Neuron (in vitro differentiated cells): ENCODE results near the gene GNPTG.
"Not testable (repeated sequence)": the region's sequence is repeated elsewhere in the genome, so short reads cannot be mapped to it uniquely, and the experiment has no call there.

ENCODE experiments used
- H2AFZ ChIP-seq: one replicate; pipeline ENCODE4 v1.6.1; 2013; ENCODE audit warnings: low read depth, mild to moderate bottlenecking, inconsistent platforms, low read length, moderate library complexity
- H3K27me3 ChIP-seq: one replicate; pipeline ENCODE4 v1.6.1; 2013; ENCODE audit warnings: low read length; ENCODE audit not compliant: insufficient read depth
- H3K36me3 ChIP-seq: one replicate; pipeline ENCODE4 v1.6.1; 2013; ENCODE audit warnings: low read length; ENCODE audit not compliant: insufficient read depth
- H3K4me1 ChIP-seq: one replicate; pipeline ENCODE4 v1.6.1; 2013; ENCODE audit warnings: low read length; ENCODE audit not compliant: insufficient read depth
- H3K4me3 ChIP-seq: 2 replicates; pipeline ENCODE4 v1.5.1; 2013; ENCODE audit warnings: mild to moderate bottlenecking, low read length, moderate library complexity
- H3K9me3 ChIP-seq: one replicate; pipeline ENCODE4 v1.6.1; 2013; ENCODE audit warnings: low read length

The GNPTG gene

DNA sequence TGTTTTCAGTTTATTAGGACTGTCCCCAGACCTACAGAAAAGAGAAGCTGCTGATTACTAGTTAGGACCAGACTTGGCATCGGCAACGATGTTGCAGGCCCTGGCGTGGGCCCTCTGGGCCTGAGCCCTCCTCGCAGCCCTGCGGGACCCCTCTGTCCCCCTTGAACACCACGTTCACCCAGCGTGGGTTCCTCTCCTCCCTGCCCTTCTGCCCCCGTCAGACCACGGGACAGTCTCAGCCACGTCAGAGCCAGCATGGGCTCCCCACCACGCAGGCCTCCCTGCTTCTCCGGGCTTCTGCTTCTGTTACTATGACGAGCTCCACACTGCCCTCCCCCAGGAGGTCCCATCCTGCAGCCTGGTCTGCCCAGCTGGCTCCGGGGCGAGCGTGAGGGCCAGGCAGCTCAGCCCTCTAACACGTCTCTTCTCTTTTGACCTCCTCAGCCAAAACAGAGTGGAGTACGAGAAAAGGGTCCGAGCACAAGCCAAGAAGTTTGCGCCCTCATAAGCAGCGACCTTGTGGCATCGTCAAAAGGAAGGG, 27.4 kb upstream of the GNPTG start:
- Histone ChIP-seq H3K9me3 (no peaks in the 10 kb centered on the region), H2AFZ (no peak overlapping the region), H3K27me3 (no peaks in the 10 kb centered on the region), H3K36me3 (peaks cover 50% of the 10 kb centered on the region), H3K4me1 (no peaks in the 10 kb centered on the region), H3K4me3 (no peak overlapping the region)

DNA sequence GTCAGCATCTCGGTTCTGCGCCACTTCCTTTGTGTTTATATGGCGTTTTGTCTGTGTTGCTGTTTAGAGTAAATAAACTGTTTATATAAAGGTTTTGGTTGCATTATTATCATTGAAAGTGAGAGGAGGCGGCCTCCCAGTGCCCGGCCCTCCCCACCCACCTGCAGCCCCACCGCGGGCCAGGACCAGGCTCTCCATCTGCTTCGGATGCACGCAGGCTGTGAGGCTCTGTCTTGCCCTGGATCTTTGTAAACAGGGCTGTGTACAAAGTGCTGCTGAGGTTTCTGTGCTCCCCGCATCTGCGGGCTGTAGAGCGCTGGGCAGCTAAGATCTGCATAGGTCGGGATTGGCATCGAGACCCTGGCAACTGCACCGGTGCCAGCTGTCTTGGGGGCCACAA, 26.5 kb upstream of the GNPTG start:
- no peaks in the 10 kb centered on the region for H3K4me1 ChIP-seq
- no peaks in the 10 kb centered on the region for H3K9me3 ChIP-seq
- H3K36me3 ChIP-seq, result peaks cover 40% of the 10 kb centered on the region
- H3K27me3 ChIP-seq, result no peaks in the 10 kb centered on the region
- no peak overlapping the region for H2AFZ ChIP-seq
- H3K4me3 ChIP-seq, result no peak overlapping the region

DNA sequence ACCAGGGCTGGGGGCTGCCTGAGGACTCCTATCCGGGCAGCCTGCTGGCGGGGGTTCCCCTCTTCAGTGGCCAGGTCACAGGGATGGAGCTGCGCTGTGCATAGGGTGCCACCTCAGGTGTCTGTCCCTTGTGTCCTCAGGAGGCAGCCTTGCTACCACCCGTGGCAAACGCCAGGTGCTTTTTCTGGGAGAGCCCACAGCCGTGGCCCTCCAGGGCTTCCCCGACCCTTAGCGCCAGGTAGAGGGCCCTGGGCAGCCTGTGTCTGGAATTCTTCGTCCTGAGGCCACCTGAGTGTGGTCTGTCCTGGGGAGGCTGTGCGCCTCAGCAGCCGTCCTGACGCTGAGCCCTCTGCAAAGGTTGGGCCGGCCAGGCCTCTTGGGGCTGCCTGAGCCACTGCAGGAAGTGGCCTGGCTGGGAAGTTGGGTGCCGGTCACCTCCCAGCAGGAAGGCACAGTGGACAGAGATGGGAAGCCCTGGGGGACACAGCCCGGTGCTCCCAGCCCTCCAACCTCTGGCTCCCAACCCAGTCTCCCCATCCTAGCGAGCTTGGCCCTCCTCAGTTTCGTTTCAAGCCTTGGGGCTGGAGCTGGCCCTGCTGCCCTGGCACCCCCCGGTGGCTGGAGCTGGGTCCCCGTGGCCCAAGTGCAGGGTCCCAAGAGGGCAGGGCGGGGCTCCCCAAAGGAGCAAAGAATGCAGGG, 25.9 kb upstream of the GNPTG start:
- no peak overlapping the region for H2AFZ ChIP-seq
- H3K36me3 ChIP-seq, result peaks cover 35% of the 10 kb centered on the region
- no peaks in the 10 kb centered on the region for H3K9me3 ChIP-seq
- H3K4me3 ChIP-seq, result no peak overlapping the region
- H3K27me3 ChIP-seq, result no peaks in the 10 kb centered on the region
- no peaks in the 10 kb centered on the region for H3K4me1 ChIP-seq

DNA sequence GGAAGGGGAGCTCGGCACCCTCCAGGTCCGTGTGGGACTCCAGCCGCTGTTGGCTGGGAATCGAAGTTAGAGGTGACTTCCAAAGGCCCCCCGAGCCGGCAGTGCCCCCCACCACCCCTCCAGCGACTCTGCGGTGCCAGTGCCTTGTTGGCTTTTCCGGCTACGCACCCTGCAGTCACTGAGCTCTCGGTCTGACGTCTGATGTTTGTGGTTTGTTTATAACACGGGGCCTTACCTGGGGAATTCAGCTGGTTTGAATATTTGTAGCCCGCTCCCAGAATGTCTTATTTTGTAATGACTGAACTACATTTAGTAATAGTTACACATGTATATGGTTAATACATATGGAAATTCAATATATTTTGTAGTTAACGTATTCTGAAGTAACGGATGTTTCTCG, 25.3 kb upstream of the GNPTG start:
- peaks cover 2% of the 10 kb centered on the region for H3K4me1 ChIP-seq
- H2AFZ ChIP-seq, result no peak overlapping the region
- H3K4me3 ChIP-seq, result no peak overlapping the region
- no peaks in the 10 kb centered on the region for H3K9me3 ChIP-seq
- peaks cover 3% of the 10 kb centered on the region for H3K27me3 ChIP-seq
- peaks cover 29% of the 10 kb centered on the region for H3K36me3 ChIP-seq

DNA sequence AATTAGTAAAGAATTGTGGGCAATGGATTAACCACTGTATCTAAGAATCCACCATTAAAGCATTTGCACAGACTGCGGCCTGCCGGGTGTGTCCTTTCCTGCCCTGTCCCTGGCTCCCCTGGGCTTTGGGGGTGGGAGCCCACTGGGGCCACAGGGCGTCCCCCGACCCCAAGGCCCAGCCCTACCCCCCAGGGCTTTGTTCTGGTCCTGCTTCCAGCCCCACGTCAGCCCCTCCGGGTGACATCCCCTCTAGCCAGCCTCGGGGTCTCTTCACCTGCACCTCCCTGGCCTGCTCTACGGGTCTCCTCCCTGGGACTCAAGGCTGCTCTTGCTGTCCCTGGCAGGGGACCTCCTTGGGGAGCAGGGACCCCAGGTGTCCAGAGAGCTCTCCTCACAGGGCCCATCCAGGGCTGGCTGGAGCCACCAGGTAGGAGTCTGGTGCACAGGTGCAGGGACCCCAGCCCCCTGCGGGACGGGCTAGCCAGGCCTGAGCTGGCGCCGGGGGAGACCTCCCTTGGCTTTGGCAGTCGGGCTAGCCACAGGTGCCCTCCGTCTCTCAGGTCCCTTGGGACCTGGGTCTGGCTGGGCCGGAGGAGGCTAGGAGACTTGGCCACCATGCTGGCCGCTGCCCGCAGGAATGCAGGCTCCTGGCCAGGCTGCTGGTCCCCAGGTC, 24.6 kb upstream of the GNPTG start:
- no peak overlapping the region for H3K4me3 ChIP-seq
- H3K9me3 ChIP-seq, result no peaks in the 10 kb centered on the region
- peaks cover 10% of the 10 kb centered on the region for H3K27me3 ChIP-seq
- H3K36me3 ChIP-seq, result peaks cover 24% of the 10 kb centered on the region
- H3K4me1 ChIP-seq, result peaks cover 9% of the 10 kb centered on the region
- no peak overlapping the region for H2AFZ ChIP-seq

DNA sequence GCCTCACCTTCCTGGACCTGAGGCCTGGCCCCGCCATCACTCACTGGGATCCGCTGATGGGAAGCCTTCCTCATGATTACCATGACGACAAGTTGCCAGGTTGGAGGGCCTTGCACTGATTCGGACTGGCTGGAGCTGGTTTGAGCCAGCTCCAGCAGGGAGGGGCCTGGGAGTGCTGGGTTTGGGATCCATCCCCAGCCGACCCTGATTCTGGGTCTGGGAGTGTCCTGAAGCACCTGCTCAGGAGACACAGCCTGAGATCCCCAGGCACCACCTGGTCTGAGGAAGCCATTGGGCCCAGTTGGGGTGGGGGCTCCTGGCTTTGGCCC, 24.1 kb upstream of the GNPTG start:
- Histone ChIP-seq H3K4me3 (no peak overlapping the region), H3K27me3 (peaks cover 15% of the 10 kb centered on the region), H3K9me3 (no peaks in the 10 kb centered on the region), H3K36me3 (peaks cover 24% of the 10 kb centered on the region), H2AFZ (no peak overlapping the region), H3K4me1 (peaks cover 13% of the 10 kb centered on the region)

DNA sequence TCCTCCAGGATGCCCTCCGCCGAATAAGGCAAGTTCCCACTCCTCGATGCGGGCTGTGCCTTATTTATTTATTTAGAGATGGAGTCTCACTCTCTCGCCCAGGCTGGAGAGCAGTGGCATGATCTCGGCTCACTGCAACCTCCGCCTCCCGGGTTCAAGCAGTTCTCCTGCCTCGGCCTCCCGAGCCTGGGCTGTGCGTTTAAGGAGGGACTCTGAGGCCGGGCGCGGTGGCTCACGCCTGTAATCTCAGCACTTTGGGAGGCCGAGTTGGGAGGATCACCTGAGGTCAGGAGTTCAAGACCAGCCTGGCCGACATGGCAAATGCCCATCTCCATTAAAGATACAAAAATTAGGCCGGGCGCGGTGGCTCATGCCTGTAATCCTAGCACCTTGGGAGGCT, 23.6 kb upstream of the GNPTG start:
- peaks cover 13% of the 10 kb centered on the region for H3K4me1 ChIP-seq
- peaks cover 23% of the 10 kb centered on the region for H3K36me3 ChIP-seq
- H3K9me3 ChIP-seq, H2AFZ ChIP-seq, H3K4me3 ChIP-seq: not testable (repeated sequence)
- H3K27me3 ChIP-seq, result peaks cover 20% of the 10 kb centered on the region

DNA sequence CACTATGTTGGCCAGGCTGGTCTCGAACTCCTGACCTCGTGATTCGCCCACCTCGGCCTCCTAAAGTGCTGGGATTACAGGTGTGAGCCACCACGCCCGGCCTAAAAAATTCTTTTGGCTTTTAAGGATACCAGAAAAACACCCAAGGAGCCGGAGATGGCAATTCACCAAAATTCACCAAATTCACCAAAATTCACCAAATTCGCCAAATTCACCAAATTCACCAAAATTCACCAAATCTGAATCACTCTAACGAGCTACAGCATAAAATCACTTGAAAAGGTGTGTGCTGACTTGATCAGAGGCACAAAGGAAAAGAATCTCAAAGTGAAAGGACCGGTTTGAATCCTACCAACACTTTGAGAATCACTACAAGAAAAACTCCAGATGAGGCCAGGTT, 22.8 kb upstream of the GNPTG start:
- not testable (repeated sequence) for H3K4me3 ChIP-seq, H3K9me3 ChIP-seq, H2AFZ ChIP-seq
- Histone ChIP-seq H3K27me3 (peaks cover 22% of the 10 kb centered on the region), H3K36me3 (peaks cover 15% of the 10 kb centered on the region), H3K4me1 (peaks cover 15% of the 10 kb centered on the region)

DNA sequence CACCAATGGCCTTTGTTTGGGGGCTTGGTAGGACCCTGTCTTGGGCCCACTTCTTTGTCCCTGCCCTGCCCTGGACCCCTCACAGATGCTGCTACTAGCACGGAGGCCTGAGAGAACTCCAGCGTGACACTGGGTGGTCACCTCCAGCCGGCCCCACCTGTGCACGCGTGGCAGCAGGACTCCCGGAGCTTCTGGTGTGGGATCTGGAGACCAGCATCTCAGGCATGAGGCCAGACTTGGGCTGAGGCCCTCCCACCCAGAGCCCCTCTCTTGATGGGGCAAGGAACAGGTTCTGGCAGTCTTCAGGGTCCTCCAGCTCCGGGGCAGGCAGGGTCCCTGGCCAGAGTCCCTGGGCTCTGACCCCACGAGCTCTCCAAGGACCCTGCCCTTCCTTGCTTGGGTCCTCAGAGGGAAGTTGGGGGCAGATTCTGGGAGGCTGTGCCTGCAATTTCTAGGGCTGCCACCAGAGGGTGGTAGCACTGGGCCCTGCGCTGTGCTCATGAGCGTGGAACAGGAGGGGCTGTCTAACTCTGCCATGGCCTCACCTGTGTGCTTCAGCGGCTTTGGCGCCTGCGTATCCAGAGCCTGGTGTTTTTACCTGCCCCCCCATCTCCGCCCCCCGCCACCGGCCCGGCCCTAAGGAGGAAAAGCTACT, 21.3 kb upstream of the GNPTG start:
- Histone ChIP-seq H3K4me3 (no peak overlapping the region), H3K9me3 (no peaks in the 10 kb centered on the region), H3K27me3 (peaks cover 22% of the 10 kb centered on the region), H3K36me3 (peaks cover 5% of the 10 kb centered on the region), H2AFZ (no peak overlapping the region), H3K4me1 (peaks cover 28% of the 10 kb centered on the region)

DNA sequence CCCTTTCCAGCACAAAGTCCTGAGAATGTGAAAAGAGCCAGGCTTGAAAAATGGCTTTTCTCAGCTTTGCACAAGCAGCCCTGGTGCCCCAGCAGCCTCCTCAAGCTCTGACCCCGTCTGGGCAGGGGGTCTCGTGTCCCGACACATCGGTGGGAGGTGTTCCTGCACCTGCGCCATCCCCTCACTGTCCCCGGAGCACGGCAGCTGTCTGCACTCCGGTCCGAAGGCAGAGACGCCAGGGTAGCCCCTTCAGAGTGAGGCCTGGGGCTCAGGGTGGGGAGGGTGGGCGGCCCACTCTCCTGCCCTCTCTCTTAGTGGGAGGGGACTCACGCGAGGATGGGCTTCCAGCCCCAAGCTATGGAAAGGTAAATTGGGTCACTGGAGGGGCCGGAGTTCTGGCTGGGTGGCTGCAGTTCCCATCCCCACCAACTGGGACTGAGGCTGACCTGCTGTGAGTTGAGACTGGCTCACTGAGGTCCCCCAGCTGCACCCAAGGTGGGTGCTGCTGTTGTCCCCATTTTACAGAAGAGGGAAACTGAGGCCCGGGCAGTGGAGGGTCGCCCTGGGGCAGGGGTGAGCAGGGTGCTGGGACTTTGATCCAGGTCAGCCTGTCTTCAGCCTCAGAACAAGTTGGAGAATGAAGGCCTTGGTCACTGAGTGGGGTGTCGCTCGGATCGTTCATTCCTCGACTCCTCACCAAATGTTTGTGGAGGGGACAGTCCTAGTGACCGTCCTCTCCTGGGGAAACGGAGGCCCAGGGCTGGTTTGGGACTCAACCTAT, 20.6 kb upstream of the GNPTG start:
- H3K36me3 ChIP-seq, result no peaks in the 10 kb centered on the region
- H3K4me3 ChIP-seq, result no peak overlapping the region
- no peak overlapping the region for H2AFZ ChIP-seq
- H3K9me3 ChIP-seq, result no peaks in the 10 kb centered on the region
- peaks cover 35% of the 10 kb centered on the region for H3K4me1 ChIP-seq
- H3K27me3 ChIP-seq, result peaks cover 22% of the 10 kb centered on the region

DNA sequence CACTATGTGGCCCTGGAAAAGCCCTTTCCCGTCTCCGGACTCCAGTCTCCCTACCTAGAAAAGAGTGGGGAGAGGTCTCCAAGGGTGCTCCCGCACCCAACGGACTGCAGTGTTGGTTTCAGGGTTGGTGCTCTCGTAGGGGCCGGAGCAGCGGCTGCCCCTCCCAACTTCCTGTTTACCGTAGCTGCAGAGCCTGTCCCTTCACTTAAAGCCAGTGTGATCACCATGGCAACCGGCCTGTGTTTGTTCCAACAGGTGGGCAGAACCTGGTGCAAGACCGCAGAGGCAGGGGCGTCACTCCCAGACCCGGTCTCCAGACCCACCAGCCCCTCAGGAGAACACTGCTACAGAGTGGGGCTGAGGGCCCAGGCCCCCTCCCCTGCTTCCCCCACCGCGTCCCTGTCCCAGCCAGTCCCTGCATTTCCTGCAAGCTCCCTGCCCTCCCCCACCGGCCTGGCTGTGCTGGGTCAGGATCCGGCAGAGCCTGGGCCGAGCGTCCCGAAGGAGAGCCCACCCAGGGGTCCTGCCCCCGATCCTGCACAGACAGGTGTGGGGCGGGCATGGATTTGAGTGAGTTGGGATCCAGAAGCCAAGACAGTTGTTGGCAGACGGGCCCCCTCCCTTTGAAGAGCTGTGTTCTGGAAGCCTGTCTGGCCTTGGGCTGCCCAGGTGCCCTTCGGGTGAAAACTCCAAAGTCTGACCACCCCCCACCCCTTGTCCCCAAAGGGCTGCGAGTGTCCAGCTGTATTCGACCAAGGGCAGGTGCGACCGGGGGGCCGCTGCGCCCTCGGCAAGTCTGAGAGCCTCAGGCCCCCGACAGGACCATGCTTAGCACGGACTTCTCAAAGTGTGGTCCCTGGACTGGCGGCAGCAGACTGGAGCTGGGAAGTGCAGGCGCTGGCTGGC, 19.8 kb upstream of the GNPTG start:
- Histone ChIP-seq H2AFZ (no peak overlapping the region), H3K4me1 (peaks cover 43% of the 10 kb centered on the region), H3K36me3 (no peaks in the 10 kb centered on the region), H3K9me3 (no peaks in the 10 kb centered on the region), H3K4me3 (no peak overlapping the region), H3K27me3 (peaks cover 22% of the 10 kb centered on the region)

DNA sequence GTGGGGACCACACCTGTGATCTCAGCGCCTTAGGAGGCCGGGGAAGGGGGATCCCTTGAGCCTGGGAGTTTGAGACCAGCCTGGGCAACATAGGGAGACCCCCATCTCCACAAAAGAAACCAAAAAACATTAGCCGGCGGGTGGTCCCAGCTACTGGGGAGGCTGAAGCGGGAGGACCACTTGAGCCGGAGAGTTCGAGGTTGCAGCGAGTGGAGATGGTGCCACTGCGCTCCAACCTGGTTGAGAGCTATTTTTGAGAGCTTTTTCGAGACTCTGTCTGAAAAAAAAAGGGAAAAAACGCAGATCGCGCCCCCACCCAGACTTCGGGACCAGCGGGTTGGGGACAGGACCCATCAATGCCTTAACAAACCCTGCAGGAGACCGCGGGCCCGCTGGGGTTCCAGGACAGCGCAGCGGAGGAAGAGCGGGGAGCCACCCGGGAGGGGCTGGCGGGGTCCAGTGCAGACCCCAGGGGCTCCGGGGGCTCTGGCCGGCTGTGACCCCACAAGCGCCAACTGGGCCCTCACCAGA, 19.0 kb upstream of the GNPTG start:
- Histone ChIP-seq H2AFZ (no peak overlapping the region), H3K4me1 (peaks cover 49% of the 10 kb centered on the region), H3K9me3 (no peaks in the 10 kb centered on the region), H3K4me3 (no peak overlapping the region), H3K27me3 (peaks cover 22% of the 10 kb centered on the region), H3K36me3 (no peaks in the 10 kb centered on the region)
